ENCODE results near the gene MINDY1. TPM values are rescaled to one million over a fixed set of nuclear protein-coding genes. Genes with fewer than 3 reads are reported as not detected.

MINDY1 gene
- total RNA-seq, 3 donors from 2014 or later = 26.2 to 33.5 (median 26.5) TPM

DNA sequence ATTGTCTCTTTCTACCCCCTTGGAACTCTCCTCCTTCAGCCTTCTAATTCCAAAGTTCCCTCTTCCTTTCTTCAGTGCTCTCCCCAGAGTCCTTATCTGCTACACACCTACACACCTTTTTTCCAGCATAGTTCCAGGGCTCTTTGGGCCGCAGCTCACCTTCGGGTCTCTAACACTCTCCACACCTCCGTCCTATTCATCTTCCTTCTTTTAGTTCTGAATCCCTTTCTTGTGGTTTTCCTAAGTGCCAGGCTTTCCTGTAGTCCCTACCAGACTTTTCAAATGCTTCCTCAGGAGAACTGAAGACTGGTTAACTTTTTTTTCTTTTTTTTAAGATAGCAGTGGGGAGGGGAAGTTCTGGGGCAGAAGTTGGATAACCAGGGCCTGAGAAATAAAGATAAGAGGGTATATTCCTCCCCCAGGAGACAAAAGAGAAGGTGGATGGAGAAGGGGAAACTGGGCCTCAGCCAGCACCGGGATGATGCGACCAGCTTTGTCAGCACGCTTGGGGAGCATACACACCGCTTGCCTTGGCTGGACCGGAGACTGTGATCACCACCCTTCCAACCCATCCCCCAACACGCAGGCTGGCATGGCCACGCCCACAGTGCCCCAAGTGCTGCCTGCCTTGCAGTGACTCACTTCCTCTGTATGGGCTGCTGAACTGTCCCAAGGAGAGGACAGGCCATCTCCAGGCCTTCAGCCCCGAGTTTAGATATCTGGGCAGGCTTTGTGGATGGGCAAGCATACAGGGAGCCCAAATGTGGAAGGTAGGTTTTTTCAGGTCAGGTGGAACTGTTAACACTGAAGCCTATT, 29.6 kb downstream of the MINDY1 start:
- H3K4me1 ChIP-seq = peaks cover 4 to 19% of the 10 kb centered on the region in 2 donors
- no peaks in the 10 kb centered on the region for H3K9me3 ChIP-seq
- no peaks in the 10 kb centered on the region for H3K27me3 ChIP-seq
- no peaks in the 10 kb centered on the region for H3K36me3 ChIP-seq
- peak; percentile 76 to 85 for DNase-seq (ENCODE audit: low spot score in 2 of 2)
- no peak overlapping the region for H3K4me3 ChIP-seq
- peak overlapping the region; percentile 62 to 67 for H3K27ac ChIP-seq
- intact Hi-C loops (cut with DNase I; ENCODE audit: low total_unique reads) = no loop called here
- TF ChIP-seq POLR2A (IDR thresholded peaks at IDR 0.05) = no peak
- TF ChIP-seq CTCF (IDR thresholded peaks at IDR 0.05) = no peak
- TF ChIP-seq POLR2AphosphoS5 (IDR thresholded peaks at IDR 0.05) = peak in 2 of 3 donors; percentile 44 to 53

- no peaks in the 10 kb centered on the region for H3K27me3 ChIP-seq
- no peak for DNase-seq (ENCODE audit: low spot score in 2 of 2)
- peak overlapping the region in 1 of 2 donors; percentile 67 for H3K27ac ChIP-seq
- H3K4me3 ChIP-seq = no peak overlapping the region
- no peaks in the 10 kb centered on the region for H3K36me3 ChIP-seq
- no peak for TF ChIP-seq CTCF (IDR thresholded peaks at IDR 0.05)
- no peak for TF ChIP-seq POLR2AphosphoS5 (IDR thresholded peaks at IDR 0.05)
- TF ChIP-seq POLR2A (IDR thresholded peaks at IDR 0.05) = no peak
- no peaks in the 10 kb centered on the region for H3K9me3 ChIP-seq
- peaks cover 6 to 20% of the 10 kb centered on the region in 2 donors for H3K4me1 ChIP-seq
- intact Hi-C loops (cut with DNase I; ENCODE audit: low total_unique reads) = no loop called here
Measured at GRCh38 chr1:150976401-150976821, 30.3 kb downstream of the MINDY1 start.

- Histone ChIP-seq H3K4me3 (peak within 1 kb of the TSS; percentile 74 to 96 (median 86)), H3K27ac (peak within 1 kb of the TSS; percentile 89 to 99), H3K27me3 (no peaks in the 10 kb centered on the region), H3K36me3 (no peaks in the 10 kb centered on the region), H3K9me3 (no peaks in the 10 kb centered on the region), H3K4me1 (peaks cover 6 to 18% of the 10 kb centered on the region in 2 donors)
- peak in 1 of 3 donors; percentile 12 for TF ChIP-seq POLR2AphosphoS5 (IDR thresholded peaks at IDR 0.05)
- no peak for TF ChIP-seq CTCF (IDR thresholded peaks at IDR 0.05)
- DNase-seq (ENCODE audit: low spot score in 2 of 2) = peak; percentile 66 to 84
- intact Hi-C loops (cut with DNase I; ENCODE audit: low total_unique reads) = no loop called here
Measured at GRCh38 chr1:150974580-150975478, 31.9 kb downstream of the MINDY1 start, which contains the start of gene CERS2. TSS of gene CERS2 (minus strand) at chr1:150974835. CDS start at chr1:150969090, 5,745 bp downstream.

GRCh38 chr1:150973836-150974579, 32.7 kb downstream of the MINDY1 start:
- peak overlapping the region; percentile 74 to 96 (median 86) for H3K4me3 ChIP-seq
- peaks cover 6 to 18% of the 10 kb centered on the region in 2 donors for H3K4me1 ChIP-seq
- no peaks in the 10 kb centered on the region for H3K9me3 ChIP-seq
- H3K27me3 ChIP-seq = no peaks in the 10 kb centered on the region
- TF ChIP-seq CTCF (IDR thresholded peaks at IDR 0.05) (no peak), POLR2AphosphoS5 (IDR thresholded peaks at IDR 0.05) (peak in 1 of 3 donors; percentile 30)
- DNase-seq (ENCODE audit: low spot score in 2 of 2) = no peak
- intact Hi-C loops (cut with DNase I; ENCODE audit: low total_unique reads) = no loop called here
- H3K27ac ChIP-seq = peak overlapping the region; percentile 89 to 99
- no peaks in the 10 kb centered on the region for H3K36me3 ChIP-seq

Data from breast epithelium (tissue), 4 donors.